A673 (cell line): ENCODE measurements around the gene SAP25.

Experiments
- CTCF ChIP-seq: fragments of 300-800, 200-600 bp; sonication (generic); conservative IDR thresholded peaks from 2 replicates; pipeline ENCODE4 v1.5.1; 2017; ENCODE audit warnings: low read depth, mild to moderate bottlenecking, antibody characterized with exemption, low read length, moderate library complexity, mixed read lengths
- EZH2 ChIP-seq: fragments of 200-600 bp; sonication (generic); IDR thresholded peaks from 2 replicates; pipeline ENCODE4 v1.6.1; 2017; ENCODE audit warnings: borderline replicate concordance, low read depth, mild to moderate bottlenecking, mixed read lengths, antibody characterized with exemption, low read length; ENCODE audit not compliant: poor library complexity, severe bottlenecking

GRCh38 chr7:100538654-100539435 lies 34.9 kb downstream of the SAP25 start, which contains the start of gene AGFG2:
- TF ChIP-seq CTCF (no peak), EZH2 (no peak)
